Measurements from ENCODE around the gene C9orf153. TPM values are rescaled to one million over a fixed set of nuclear protein-coding genes. Genes with fewer than 3 reads are reported as not detected.

Gene C9orf153
- total and polyA plus RNA-seq, 2 of the 13 experiments (the other 11 are each of a cell fraction or from before 2014, with no cell fraction given): 0.17 to 0.44 TPM

DNA sequence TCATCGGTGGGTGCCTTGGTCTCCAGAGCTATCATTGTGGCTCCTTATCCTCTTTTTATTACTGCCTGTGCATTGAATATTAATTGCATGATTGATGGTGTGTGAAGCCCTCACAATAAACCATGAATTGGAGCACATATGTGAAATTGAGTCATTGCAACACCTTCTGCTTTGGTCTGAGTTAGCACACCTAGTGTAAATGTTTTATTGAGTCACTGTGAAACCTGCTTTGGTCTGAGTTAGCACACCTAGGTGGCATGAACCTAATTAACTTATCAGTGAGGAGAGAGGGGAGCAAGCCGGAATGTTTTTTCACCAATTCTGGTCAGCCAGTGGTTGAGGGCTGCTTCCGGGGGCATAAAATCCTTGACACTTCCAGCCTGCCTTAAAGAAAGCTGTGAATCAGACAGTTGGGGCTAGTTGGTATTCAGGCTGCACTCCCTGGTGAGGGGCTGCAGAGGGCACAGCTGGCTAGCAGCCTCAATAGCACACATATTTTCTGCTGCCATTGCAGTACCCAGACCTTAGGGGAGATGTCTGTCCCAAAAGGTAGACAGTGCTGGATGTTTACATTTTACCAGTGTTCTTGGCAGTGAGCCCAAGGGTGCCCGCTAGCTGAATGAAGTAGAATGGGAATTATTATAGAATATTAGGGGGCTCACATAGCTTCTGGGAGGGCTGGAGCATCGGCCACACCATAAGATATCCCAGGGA, 83.6 kb downstream of the C9orf153 start:
- Histone ChIP-seq H3K9me3 (ENCODE audit: low read length) (no peaks in the 10 kb centered on the region), H3K4me1 (ENCODE audit: insufficient read depth, low read length) (no peaks in the 10 kb centered on the region), H2AFZ (ENCODE audit: low read length) (no peak overlapping the region), H3K4me3 (replicated peaks in 1 of 3; ENCODE audit: insufficient read depth in 1 of 3, low read depth in 2 of 3, low read length in 3 of 3) (no peak overlapping the region), H4K20me1 (ENCODE audit: insufficient read depth, low read length) (no peaks in the 10 kb centered on the region), H3K27me3 (ENCODE audit: control insufficient read depth in 1 of 2, insufficient read depth in 2 of 2, low read length in 2 of 2) (no peaks in the 10 kb centered on the region), H3K27ac (ENCODE audit: extremely low read length, insufficient read depth, low read length) (no peak overlapping the region), H3K9ac (ENCODE audit: insufficient read depth, low read depth, low read length) (no peak overlapping the region), H3K4me2 (ENCODE audit: low read depth, low read length) (no peak overlapping the region), H3K79me2 (ENCODE audit: insufficient read depth, low read length) (no peaks in the 10 kb centered on the region), H3K36me3 (replicated peaks in 1 of 2; ENCODE audit: control insufficient read depth in 1 of 2, insufficient read depth in 2 of 2, low read length in 2 of 2) (no peaks in the 10 kb centered on the region)
- no TSS peak for BruUV-seq (replicated peaks)
- no peak for TF ChIP-seq ZNF879 (CRISPR knock-in tag; IDR thresholded peaks at IDR 0.05)
- TF ChIP-seq PLRG1 (conservative IDR thresholded peaks at IDR 0.05): no peak
- no peak for TF ChIP-seq EEA1 (CRISPR knock-in tag; IDR thresholded peaks at IDR 0.05; ENCODE audit: borderline replicate concordance)
- no peak for TF ChIP-seq NFRKB (IDR thresholded peaks at IDR 0.05)
- TF ChIP-seq NR2F2 (IDR thresholded peaks at IDR 0.05; ENCODE audit: borderline replicate concordance, low read depth): no peak
- TF ChIP-seq, protein P1, sequence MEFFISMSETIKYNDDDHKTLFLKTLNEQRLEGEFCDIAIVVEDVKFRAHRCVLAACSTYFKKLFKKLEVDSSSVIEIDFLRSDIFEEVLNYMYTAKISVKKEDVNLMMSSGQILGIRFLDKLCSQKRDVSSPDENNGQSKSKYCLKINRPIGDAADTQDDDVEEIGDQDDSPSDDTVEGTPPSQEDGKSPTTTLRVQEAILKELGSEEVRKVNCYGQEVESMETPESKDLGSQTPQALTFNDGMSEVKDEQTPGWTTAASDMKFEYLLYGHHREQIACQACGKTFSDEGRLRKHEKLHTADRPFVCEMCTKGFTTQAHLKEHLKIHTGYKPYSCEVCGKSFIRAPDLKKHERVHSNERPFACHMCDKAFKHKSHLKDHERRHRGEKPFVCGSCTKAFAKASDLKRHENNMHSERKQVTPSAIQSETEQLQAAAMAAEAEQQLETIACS (CRISPR knock-in tag; IDR thresholded peaks at IDR 0.05): no peak
- TF ChIP-seq PAX8 (CRISPR knock-in tag; IDR thresholded peaks at IDR 0.05; ENCODE audit: borderline replicate concordance): no peak
- TF ChIP-seq SNAPC4 (CRISPR knock-in tag; IDR thresholded peaks at IDR 0.05): no peak
- TF ChIP-seq, protein P2, sequence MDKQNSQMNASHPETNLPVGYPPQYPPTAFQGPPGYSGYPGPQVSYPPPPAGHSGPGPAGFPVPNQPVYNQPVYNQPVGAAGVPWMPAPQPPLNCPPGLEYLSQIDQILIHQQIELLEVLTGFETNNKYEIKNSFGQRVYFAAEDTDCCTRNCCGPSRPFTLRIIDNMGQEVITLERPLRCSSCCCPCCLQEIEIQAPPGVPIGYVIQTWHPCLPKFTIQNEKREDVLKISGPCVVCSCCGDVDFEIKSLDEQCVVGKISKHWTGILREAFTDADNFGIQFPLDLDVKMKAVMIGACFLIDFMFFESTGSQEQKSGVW (CRISPR knock-in tag; IDR thresholded peaks at IDR 0.05; ENCODE audit: borderline replicate concordance): no peak
- no peak for ATAC-seq
- intact Hi-C loops (cut with micrococcal nuclease; ENCODE audit: unreplicated experiment) (no loop called here), in situ Hi-C loops (cut with HindIII; ENCODE audit: extremely low pct_ligation_motif_present, low pct_unique_long_range_greater_than_20kb) (no loop called here)
- FAIRE-seq: no peak
- 54% methylated on average over 5 of the region's 5 CpGs for WGBS (ENCODE audit: low lambda C conversion rate)
- CTCF ChIA-PET (ENCODE audit: low intra/inter-chr PET ratio, low total read pairs): no interaction called here
- no peak for DNase-seq (ENCODE audit: low spot score)
- POLR2A ChIA-PET: no interaction called here
